T-helper 1 cell treated with Interleukin-12 subunit alpha and Interleukin-12 subunit beta and Interleukin-4 antibody, amounts not matched to agents 30 ng/mL and 1 ng/mL, for 36 hours (primary cell): ENCODE results near the gene TMEM255B. TPM values are rescaled to one million over a fixed set of nuclear protein-coding genes. Genes with fewer than 3 reads are reported as not detected.
"Not testable (repeated sequence)": the region's sequence is repeated elsewhere in the genome, so short reads cannot be mapped to it uniquely, and the experiment has no call there.

Experiments
- intact Hi-C: fragments of 100-400 bp; cut with micrococcal nuclease; formaldehyde crosslinking; loops from one replicate; pipeline ENCODE4 v1.15.1; 2024
- total RNA-seq: library from RNA; stranded (reverse); gene quantifications from 2 replicates; pipeline ENCODE4 v1.2.3, GENCODE V29; 2022

Gene TMEM255B
- total RNA-seq, 1 donor from 2014 or later: 2.3 TPM

DNA sequence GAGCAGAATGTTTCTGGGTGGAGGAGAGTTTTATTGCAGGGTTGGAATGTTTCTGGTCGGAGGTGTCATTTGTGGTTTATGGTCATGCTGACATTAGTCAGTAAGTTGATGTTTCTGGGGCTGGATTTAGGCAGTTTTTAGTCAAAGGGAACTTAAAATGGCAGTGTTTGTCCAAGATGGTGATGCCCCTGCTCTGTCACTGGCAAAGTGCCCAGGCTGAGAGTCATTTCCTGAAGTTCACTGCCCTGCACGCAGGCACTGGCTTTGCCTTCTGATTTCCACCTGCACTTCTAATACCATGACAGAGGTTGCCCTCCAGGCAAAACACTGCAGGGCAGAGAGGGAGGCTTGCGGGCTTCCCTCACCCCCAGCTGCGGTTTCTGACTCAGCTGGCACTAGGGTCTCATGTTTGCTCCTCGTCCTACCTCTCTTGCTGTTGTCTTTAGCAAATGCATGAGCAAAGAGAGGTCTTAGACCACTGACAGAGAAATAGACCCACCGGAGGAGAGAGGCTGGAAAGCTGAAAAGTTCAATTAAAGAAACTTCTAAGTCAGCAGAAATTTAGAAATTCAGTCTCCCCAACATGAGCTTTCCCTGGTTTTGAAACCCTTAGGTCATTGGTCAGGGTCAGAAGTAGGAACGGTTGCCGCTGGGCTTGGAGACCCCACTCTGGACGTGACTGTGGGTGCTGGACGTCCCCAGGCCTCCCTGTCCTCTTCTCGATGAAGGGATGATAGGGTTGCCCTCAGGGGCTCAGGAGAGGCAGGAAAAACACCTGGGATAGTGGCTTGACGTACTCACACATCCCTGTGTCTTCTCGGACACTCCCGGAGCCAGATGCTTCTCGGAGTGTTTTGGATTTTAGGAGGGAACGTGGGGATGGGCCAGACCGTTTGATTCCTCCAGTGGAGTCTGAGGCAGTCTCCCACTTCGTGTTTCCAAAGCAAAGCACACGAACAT, 26.3 kb downstream of the TMEM255B start:
- intact Hi-C loops: no loop called here

DNA sequence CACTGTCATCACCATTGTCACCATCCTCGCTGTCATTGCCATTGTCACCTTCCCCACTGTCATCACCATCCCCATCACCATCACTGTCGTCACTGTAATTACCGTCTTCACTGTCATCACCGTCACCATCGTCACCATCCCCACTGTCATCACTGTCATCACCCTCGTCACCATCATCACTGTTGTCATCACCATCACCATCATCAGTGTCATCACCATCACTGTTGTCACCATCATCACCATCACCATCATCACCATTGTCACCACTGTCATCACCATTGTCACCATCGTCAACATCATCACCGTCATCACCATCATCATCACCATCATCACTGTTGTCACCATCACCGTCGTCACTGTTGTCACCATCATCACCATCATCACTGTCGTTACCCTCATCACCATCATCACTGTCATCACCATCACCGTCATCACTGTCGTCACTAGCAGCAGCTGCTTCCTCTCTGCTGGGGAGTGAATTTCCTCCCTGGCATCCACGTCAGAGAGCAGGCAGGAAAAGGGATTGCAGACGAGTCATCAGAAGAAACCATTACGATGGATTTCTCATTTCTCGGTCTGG, 27.3 kb downstream of the TMEM255B start:
- intact Hi-C loops: no loop called here

DNA sequence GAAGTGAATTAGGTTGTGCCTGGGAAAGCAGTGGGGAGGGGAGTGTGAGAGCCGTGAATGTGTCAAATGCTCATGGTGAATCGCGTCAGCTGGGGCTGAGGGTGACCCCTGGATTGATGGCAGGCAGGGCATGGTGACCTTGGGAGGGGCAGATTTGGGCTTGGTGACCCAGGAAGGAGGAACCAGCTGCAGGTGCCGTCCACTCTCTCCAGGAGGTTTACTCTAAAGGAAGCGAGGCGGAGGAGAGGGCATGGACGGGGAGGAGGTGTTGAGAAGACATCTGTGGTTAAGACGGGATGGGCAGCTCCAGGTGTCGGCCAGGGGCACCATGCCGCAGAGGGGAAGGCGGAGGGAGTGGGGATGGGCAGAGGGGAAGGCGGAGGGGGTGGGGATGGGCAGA, 28.7 kb downstream of the TMEM255B start:
- intact Hi-C loops: no loop called here

GRCh38 chr13:113788413-113789135, 29.5 kb downstream of the TMEM255B start:
- intact Hi-C loops: no loop called here

- intact Hi-C loops: no loop called here
Measured at GRCh38 chr13:113789167-113789566, 30.1 kb downstream of the TMEM255B start.

GRCh38 chr13:113789931-113790330, 30.9 kb downstream of the TMEM255B start:
- intact Hi-C loops: not testable (repeated sequence)

DNA sequence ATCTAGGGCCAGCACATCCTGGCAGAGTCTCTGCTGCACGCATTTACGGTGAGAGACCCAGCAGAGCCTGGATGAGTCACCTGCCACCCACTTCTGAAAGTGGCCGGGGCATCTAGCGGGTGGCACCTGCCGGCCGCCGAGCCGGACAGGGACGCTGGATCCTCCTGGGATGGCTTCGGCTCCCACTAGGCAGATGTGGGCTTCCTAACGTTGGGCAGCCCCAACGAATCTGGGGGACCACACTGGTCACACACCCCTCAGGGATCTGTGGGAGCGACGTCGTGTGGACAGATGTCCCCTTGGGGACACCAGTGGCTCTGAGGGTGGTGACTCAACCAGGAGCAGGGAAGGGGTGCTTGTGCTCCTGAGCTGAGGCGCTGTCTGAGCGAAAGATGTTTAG, 32.2 kb downstream of the TMEM255B start:
- intact Hi-C loops: no loop called here

- intact Hi-C loops: no loop called here
Measured at GRCh38 chr13:113791761-113792160, 32.7 kb downstream of the TMEM255B start.

- intact Hi-C loops: no loop called here
Measured at GRCh38 chr13:113792236-113792770, 33.3 kb downstream of the TMEM255B start.

DNA sequence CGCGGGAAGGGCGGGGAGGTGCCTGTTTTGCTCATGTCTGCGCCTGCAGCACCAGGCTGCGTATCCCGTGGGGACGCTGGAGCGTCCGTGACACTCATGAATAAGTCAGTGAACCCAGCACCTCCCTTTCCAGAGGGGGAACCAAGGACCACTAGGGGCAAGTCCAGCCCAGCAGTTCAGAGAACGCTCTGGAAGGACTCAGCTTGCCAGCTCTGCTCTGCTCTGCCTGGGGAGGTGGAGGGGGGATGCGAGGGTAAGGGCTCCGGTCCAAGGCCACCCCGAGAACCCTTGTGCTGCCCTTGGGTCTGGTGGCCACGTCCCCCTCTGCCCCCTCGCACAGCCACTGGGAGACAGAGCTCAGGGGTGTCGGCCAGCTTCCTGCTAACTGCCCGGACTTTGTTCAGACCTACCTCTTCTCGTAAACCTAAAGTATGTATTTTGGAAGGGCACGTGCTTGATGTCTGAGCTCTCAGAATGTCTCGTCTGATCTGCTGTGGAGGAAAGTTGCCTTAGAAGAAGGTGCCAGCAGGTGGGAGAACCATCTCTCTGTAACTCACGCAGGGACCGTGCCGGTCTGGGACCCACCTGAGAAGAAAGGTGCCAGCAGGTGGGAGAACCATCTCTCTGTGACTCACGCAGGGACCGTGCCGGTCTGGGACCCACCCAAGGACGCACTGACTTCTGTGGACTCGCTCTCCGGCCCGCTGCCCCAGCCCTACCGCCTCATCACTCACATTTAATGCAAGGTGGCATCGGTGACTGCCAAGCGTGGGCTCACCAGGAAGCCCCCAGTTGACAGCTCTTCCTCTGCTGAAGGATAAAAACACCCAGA, 34.1 kb downstream of the TMEM255B start:
- intact Hi-C loops: no loop called here

DNA sequence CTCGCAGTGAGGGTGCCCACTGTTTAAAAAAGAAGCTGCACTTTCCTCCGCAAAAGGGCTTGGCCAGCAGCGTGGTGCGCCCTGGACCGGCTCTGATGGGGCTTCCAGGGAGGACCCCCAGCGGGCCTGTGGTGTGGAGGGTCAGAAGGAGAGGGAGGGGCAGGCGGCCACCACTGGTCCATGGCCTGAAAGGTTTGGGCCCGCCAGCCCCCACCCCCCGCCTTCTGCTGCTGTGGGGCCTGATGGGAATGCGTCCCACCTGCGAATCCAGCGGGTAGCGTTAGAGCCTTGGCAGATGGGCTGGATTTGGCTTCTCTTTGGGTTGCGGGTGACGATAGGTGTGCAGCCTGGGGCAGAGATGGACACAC, 34.7 kb downstream of the TMEM255B start:
- intact Hi-C loops: no loop called here

DNA sequence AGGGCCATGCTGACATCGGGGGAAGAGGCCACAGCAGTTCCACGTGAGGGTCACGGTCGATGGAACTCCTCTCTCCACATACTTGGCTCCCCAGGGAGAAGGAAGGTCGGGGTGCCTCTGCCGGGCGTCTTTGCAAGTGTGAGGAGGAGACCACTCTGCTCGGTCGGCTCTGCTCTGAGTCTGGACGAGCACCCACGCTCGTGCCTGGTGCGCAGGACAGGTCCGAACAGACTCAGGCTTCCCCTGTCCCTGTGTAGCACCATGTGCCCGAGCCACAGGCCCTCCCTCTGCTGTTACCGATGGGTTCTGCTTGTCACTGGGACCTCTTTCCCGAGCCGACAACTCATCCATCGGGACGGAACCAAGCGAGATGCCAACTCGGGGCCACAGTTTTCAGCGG, 35.1 kb downstream of the TMEM255B start:
- intact Hi-C loops: no loop called here

- intact Hi-C loops: no loop called here
Measured at GRCh38 chr13:113794764-113795173, 35.7 kb downstream of the TMEM255B start.

GRCh38 chr13:113795362-113795761, 36.3 kb downstream of the TMEM255B start:
- intact Hi-C loops: not testable (repeated sequence)

DNA sequence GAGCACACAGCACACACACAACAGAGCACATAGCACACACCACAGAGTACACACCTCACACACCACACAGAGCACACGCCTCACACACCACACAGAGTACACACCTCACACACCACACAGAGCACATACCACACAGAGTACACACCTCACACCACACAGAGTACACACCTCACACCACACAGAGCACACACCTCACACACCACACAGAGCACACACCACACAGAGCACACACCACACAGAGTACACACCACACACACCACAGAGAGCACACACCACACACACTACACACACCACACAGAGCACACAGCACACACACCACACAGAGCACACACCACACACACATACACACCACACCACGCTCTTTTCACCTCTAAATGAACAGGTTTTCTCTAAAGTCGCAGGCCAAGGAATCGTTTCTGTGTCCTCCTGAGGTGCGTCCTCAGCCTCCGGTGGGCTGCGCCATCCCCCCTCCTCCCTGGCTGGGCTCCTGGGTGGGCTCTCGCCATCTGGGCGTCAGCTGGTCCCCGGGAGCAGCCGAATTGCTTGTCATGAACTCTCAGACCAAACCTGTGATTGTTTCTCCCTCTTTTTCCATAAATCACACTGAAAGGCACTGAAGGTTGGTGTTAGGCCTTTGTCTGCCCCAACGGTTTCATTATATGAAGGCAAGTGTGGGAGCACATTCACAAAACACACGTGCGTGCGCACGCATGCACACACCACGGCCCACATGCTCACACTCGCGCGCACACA, 37.4 kb downstream of the TMEM255B start:
- intact Hi-C loops: no loop called here

- intact Hi-C loops: no loop called here
Measured at GRCh38 chr13:113796964-113797676, 38.1 kb downstream of the TMEM255B start.

DNA sequence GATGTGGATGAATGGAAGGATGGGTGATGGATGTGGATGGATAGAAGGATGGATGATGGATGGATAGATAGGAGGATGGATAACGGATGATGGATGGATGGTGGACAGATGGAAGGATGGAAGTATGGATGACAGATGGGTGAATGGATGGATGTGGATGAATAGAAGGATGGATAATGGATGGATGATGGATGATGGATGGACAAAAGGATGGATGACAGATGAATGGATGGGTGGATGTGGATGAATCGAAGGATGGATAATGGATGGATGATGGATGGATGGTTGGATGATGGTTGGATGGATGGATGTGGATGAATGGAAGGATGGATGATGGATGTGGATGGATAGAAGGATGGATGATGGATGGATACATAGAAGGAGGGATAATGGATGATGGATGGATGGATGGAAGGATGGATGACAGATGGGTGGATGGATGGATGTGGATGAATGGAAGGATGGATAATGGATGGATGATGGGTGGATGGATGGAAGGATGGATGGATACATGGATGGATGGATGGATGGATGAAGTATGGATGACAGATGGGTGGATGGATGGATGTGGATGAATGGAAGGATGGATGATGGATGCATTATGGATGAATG, 39.3 kb downstream of the TMEM255B start:
- intact Hi-C loops: no loop called here

DNA sequence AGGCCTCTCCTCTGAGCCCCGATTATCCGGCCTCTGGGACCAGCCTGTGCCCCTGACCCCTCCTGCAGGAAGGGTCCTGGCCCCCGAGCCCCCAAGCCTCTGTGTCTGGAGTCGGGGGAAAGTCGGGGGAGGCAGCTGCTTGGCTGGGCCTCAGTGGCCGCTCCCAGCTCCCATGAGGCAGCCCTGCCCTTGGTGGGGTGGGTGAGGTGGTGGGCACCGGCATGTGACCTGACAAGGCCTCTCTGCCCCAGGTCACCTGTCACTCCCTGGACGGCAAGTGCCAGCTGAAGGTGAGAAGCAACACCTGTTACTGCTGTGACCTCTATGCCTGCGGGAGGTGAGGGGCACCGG, 41.5 kb downstream of the TMEM255B start:
- intact Hi-C loops: no loop called here

- intact Hi-C loops: no loop called here
Measured at GRCh38 chr13:113801289-113801961, 42.4 kb downstream of the TMEM255B start.
